ENCODE data around the gene DNAI4.
"Not testable (repeated sequence)": the region's sequence is repeated elsewhere in the genome, so short reads cannot be mapped to it uniquely, and the experiment has no call there.

DNAI4 gene

DNA sequence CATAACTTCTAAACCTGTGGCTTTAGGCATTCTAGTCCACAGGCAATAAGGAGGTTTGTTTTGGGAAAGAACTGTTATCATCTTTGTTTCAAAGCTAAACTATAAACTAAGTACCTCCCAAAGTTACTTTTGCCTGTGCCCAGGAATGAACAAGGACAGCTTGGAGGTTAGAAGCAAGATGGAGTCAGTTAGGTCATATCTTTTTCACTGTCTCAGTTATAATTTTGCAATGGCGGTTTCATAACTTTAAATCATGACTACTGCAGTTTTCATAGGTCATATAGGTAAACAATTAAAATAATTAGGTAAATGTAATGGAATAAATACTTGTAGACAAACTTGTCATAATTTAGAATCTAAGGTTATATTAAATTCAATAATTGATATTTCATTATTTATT, 9.5 kb downstream of the DNAI4 start:
- H3K79me1 ChIP-seq (ENCODE audit: low read length); H3K27ac ChIP-seq (ENCODE audit: low read depth, low read length); H3K27me3 ChIP-seq (ENCODE audit: insufficient read depth, low read length); H3K18ac ChIP-seq (ENCODE audit: low read length); H2AK5ac ChIP-seq (ENCODE audit: low read length); H3K9ac ChIP-seq (ENCODE audit: low read length); H4K91ac ChIP-seq (ENCODE audit: low read depth, low read length); H2BK12ac ChIP-seq (ENCODE audit: low read length); H3K79me2 ChIP-seq (ENCODE audit: control insufficient read depth, insufficient read depth, low read length, poor library complexity); H3K4me3 ChIP-seq (ENCODE audit: low read depth, low read length); H4K8ac ChIP-seq (ENCODE audit: low read depth, low read length); H3K9me3 ChIP-seq (ENCODE audit: insufficient read depth, low read depth, low read length); H2BK5ac ChIP-seq (ENCODE audit: low read depth, low read length, poor library complexity); DNase-seq; H3K36me3 ChIP-seq (ENCODE audit: control insufficient read depth in 1 of 2, insufficient read depth in 2 of 2, low read length in 2 of 2); H4K12ac ChIP-seq (ENCODE audit: low read depth, low read length); H3K4ac ChIP-seq (ENCODE audit: low read depth, low read length); H3K4me1 ChIP-seq (ENCODE audit: control insufficient read depth in 1 of 2, insufficient read depth in 2 of 2, low read length in 2 of 2); H2AFZ ChIP-seq (ENCODE audit: insufficient read depth, low read length, poor library complexity); H2BK120ac ChIP-seq (ENCODE audit: insufficient read depth, low read length, poor library complexity); H3K23ac ChIP-seq (ENCODE audit: low read length); H3K14ac ChIP-seq (ENCODE audit: low read length); H3K4me2 ChIP-seq (ENCODE audit: low read length): not testable (repeated sequence)
- no CpG with 5 or more reads among the region's 1 CpG for WGBS (ENCODE audit: extremely low coverage, insufficient coverage, insufficient read length)

DNA sequence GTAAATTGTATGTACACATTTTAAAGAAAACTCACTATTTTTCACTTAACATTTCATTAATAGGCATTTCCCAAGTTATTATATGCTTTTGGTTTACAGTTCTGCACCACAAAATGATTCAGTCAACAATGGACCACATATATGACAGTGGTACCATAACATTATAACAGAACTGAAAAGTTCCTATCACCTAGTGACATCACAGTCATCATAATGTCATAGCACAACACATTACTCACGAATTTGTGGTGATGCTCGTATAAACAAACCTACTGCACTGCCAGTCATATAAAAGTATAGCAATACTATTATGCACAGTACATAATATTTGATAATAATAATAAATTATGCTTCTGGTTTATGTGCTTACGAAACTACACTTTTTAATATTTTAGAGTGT, 30.9 kb downstream of the DNAI4 start:
- Histone ChIP-seq H2BK120ac (ENCODE audit: insufficient read depth, low read length, poor library complexity) (no peak overlapping the region), H3K4me1 (ENCODE audit: control insufficient read depth in 1 of 2, insufficient read depth in 2 of 2, low read length in 2 of 2) (no peaks in the 10 kb centered on the region), H3K9ac (ENCODE audit: low read length) (no peak overlapping the region), H2BK12ac (ENCODE audit: low read length) (no peak overlapping the region), H2AK5ac (ENCODE audit: low read length) (no peak overlapping the region), H3K79me2 (ENCODE audit: control insufficient read depth, insufficient read depth, low read length, poor library complexity) (no peaks in the 10 kb centered on the region), H3K79me1 (ENCODE audit: low read length) (no peaks in the 10 kb centered on the region), H2BK5ac (ENCODE audit: low read depth, low read length, poor library complexity) (no peak overlapping the region), H4K91ac (ENCODE audit: low read depth, low read length) (no peak overlapping the region), H3K23ac (ENCODE audit: low read length) (no peak overlapping the region), H3K4me2 (ENCODE audit: low read length) (no peak overlapping the region), H3K14ac (ENCODE audit: low read length) (no peak overlapping the region), H3K9me3 (ENCODE audit: insufficient read depth, low read depth, low read length) (no peaks in the 10 kb centered on the region), H4K12ac (ENCODE audit: low read depth, low read length) (no peak overlapping the region), H3K4me3 (ENCODE audit: low read depth, low read length) (no peak overlapping the region), H3K27me3 (ENCODE audit: insufficient read depth, low read length) (no peaks in the 10 kb centered on the region), H3K27ac (ENCODE audit: low read depth, low read length) (no peak overlapping the region), H3K18ac (ENCODE audit: low read length) (no peak overlapping the region), H4K8ac (ENCODE audit: low read depth, low read length) (no peak overlapping the region), H3K36me3 (ENCODE audit: control insufficient read depth in 1 of 2, insufficient read depth in 2 of 2, low read length in 2 of 2) (no peaks in the 10 kb centered on the region), H3K4ac (ENCODE audit: low read depth, low read length) (no peak overlapping the region), H2AFZ (ENCODE audit: insufficient read depth, low read length, poor library complexity) (no peak overlapping the region)
- DNase-seq: no peak
- WGBS (ENCODE audit: extremely low coverage, insufficient coverage, insufficient read length): no CpG with 5 or more reads among the region's 3 CpGs

DNA sequence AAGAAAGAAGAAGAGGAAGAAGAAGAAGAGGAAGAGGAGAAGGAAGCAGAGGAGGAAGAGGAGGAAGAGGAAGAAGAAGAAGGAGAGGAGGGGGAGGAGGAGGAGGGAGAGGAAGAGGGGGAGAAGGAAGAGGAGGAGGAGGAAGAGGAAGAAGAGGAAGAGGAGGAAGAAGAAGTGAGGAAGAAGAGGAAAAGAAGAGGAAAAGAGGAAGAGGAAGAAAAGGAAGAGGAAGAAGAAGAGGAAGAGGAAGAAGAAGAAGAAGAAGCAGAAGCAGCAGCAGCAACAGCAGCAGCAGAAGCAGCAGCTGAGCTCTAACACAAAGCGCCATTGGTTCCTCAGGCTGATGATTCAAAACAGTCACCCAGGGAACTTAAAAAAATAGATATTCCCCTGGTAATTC, 34.0 kb downstream of the DNAI4 start:
- H3K4me1 ChIP-seq (ENCODE audit: control insufficient read depth in 1 of 2, insufficient read depth in 2 of 2, low read length in 2 of 2): no peaks in the 10 kb centered on the region
- H4K12ac ChIP-seq (ENCODE audit: low read depth, low read length): no peak overlapping the region
- no peaks in the 10 kb centered on the region for H3K36me3 ChIP-seq (ENCODE audit: control insufficient read depth in 1 of 2, insufficient read depth in 2 of 2, low read length in 2 of 2)
- no peak overlapping the region for H4K8ac ChIP-seq (ENCODE audit: low read depth, low read length)
- no peak overlapping the region for H3K18ac ChIP-seq (ENCODE audit: low read length)
- H3K9me3 ChIP-seq (ENCODE audit: insufficient read depth, low read depth, low read length): no peaks in the 10 kb centered on the region
- H3K23ac ChIP-seq (ENCODE audit: low read length): no peak overlapping the region
- no peak for DNase-seq
- no peak overlapping the region for H2BK5ac ChIP-seq (ENCODE audit: low read depth, low read length, poor library complexity)
- no peak overlapping the region for H2AK5ac ChIP-seq (ENCODE audit: low read length)
- H2BK12ac ChIP-seq (ENCODE audit: low read length): no peak overlapping the region
- WGBS (ENCODE audit: extremely low coverage, insufficient coverage, insufficient read length): no CpG with 5 or more reads among the region's 1 CpG
- no peak overlapping the region for H3K9ac ChIP-seq (ENCODE audit: low read length)
- no peak overlapping the region for H3K27ac ChIP-seq (ENCODE audit: low read depth, low read length)
- H3K27me3 ChIP-seq (ENCODE audit: insufficient read depth, low read length): no peaks in the 10 kb centered on the region
- no peak overlapping the region for H3K14ac ChIP-seq (ENCODE audit: low read length)
- no peak overlapping the region for H2AFZ ChIP-seq (ENCODE audit: insufficient read depth, low read length, poor library complexity)
- no peak overlapping the region for H2BK120ac ChIP-seq (ENCODE audit: insufficient read depth, low read length, poor library complexity)
- no peak overlapping the region for H3K4me2 ChIP-seq (ENCODE audit: low read length)
- H3K79me1 ChIP-seq (ENCODE audit: low read length): no peaks in the 10 kb centered on the region
- no peak overlapping the region for H3K4me3 ChIP-seq (ENCODE audit: low read depth, low read length)
- H4K91ac ChIP-seq (ENCODE audit: low read depth, low read length): no peak overlapping the region
- H3K79me2 ChIP-seq (ENCODE audit: control insufficient read depth, insufficient read depth, low read length, poor library complexity): no peaks in the 10 kb centered on the region
- H3K4ac ChIP-seq (ENCODE audit: low read depth, low read length): no peak overlapping the region

DNA sequence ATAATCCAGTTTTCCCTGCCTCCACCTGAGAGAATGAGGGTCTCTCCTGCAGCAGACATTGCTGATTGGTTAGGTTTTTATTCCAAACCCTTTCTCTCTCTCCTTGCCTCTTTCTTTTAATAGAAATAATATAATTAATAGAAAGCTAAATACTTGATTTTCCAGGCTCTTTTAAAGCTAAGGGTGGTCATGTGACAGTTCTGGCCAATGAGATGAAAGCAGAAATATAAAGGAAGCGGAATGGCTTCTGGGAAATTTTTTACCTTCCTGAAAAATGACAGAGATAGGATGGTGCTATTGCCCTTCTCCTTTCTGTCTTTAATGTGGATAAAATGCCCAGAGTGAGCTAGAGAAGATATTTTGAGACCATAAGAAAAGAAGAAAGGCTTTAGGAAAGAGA, 35.6 kb downstream of the DNAI4 start:
- Histone ChIP-seq H2AFZ (ENCODE audit: insufficient read depth, low read length, poor library complexity) (no peak overlapping the region), H3K23ac (ENCODE audit: low read length) (no peak overlapping the region), H2BK5ac (ENCODE audit: low read depth, low read length, poor library complexity) (no peak overlapping the region), H3K79me2 (ENCODE audit: control insufficient read depth, insufficient read depth, low read length, poor library complexity) (no peaks in the 10 kb centered on the region), H4K8ac (ENCODE audit: low read depth, low read length) (no peak overlapping the region), H3K36me3 (ENCODE audit: control insufficient read depth in 1 of 2, insufficient read depth in 2 of 2, low read length in 2 of 2) (no peaks in the 10 kb centered on the region), H3K4me2 (ENCODE audit: low read length) (no peak overlapping the region), H3K27ac (ENCODE audit: low read depth, low read length) (no peak overlapping the region), H3K4me1 (ENCODE audit: control insufficient read depth in 1 of 2, insufficient read depth in 2 of 2, low read length in 2 of 2) (no peaks in the 10 kb centered on the region), H3K18ac (ENCODE audit: low read length) (no peak overlapping the region), H3K4ac (ENCODE audit: low read depth, low read length) (no peak overlapping the region), H3K9me3 (ENCODE audit: insufficient read depth, low read depth, low read length) (no peaks in the 10 kb centered on the region), H3K9ac (ENCODE audit: low read length) (no peak overlapping the region), H3K27me3 (ENCODE audit: insufficient read depth, low read length) (no peaks in the 10 kb centered on the region), H4K12ac (ENCODE audit: low read depth, low read length) (no peak overlapping the region), H4K91ac (ENCODE audit: low read depth, low read length) (no peak overlapping the region), H3K79me1 (ENCODE audit: low read length) (no peaks in the 10 kb centered on the region), H2BK120ac (ENCODE audit: insufficient read depth, low read length, poor library complexity) (no peak overlapping the region), H3K14ac (ENCODE audit: low read length) (no peak overlapping the region), H3K4me3 (ENCODE audit: low read depth, low read length) (no peak overlapping the region), H2AK5ac (ENCODE audit: low read length) (no peak overlapping the region), H2BK12ac (ENCODE audit: low read length) (no peak overlapping the region)
- no peak for DNase-seq
- no CpG with 5 or more reads among the region's 1 CpG for WGBS (ENCODE audit: extremely low coverage, insufficient coverage, insufficient read length)
